DMS114 treated with DMSO at 0.1 percent for 48 hours (cell line): ENCODE data around the gene SCAMP5.

Experiments
- DNase-seq: peaks from one replicate; lab custom pipeline; 2025; ENCODE audit not compliant: unreplicated experiment; lab: John Stamatoyannopoulos, UW

The SCAMP5 gene

DNA sequence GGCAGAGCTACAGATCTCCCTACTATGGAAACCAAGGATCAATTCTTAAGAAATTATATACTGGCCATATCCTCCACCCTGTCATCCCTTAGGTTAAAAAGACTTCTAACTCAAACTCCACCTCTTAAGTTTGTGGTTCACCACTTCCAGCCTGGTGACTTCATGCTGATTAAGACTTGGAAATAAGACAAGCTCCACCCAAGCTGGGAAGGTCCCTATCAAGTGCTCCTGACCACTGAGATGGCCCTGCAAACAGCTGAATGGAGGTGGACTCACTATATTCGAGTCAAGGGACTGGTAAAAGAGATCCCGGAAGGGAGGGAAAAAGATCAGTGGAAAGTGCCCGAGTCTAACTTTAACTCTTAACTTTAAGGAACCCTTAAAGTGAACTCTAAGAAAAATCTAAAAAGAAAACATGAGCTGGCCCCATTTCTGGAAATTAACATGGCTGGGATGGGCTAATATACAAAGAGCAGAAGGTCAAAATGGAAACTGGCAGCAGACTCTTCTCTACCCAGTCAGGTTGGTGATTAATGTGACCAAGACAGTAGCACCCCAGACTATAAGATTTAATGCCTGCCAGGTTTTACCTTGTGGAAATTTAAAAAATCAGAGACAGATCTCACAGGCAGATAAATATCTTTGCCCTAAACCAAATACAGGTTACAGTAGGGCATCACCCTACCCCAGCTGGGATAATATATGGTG, 71.9 kb downstream of the SCAMP5 start:
- no peak for DNase-seq

- DNase-seq, result no peak
These were observed 73.4 kb downstream of the SCAMP5 start for GRCh38 chr15:75068748-75069147.

- DNase-seq, result no peak
These were observed 74.0 kb downstream of the SCAMP5 start for GRCh38 chr15:75069301-75069925.

GRCh38 chr15:75070674-75071073, 75.3 kb downstream of the SCAMP5 start:
- no peak for DNase-seq
